HG03139 (cell line): ENCODE measurements around the gene EP400.
A peak's percentile ranks its signal among the peaks of the same experiment; 100 is the strongest.
"Not testable (repeated sequence)": the region's sequence is repeated elsewhere in the genome, so short reads cannot be mapped to it uniquely, and the experiment has no call there.

Experiments
- ATAC-seq: cut with Tn5 transposase; IDR thresholded peaks from one replicate; pipeline ENCODE4 v1.9.1; 2021; ENCODE audit not compliant: unreplicated experiment

Gene EP400

DNA sequence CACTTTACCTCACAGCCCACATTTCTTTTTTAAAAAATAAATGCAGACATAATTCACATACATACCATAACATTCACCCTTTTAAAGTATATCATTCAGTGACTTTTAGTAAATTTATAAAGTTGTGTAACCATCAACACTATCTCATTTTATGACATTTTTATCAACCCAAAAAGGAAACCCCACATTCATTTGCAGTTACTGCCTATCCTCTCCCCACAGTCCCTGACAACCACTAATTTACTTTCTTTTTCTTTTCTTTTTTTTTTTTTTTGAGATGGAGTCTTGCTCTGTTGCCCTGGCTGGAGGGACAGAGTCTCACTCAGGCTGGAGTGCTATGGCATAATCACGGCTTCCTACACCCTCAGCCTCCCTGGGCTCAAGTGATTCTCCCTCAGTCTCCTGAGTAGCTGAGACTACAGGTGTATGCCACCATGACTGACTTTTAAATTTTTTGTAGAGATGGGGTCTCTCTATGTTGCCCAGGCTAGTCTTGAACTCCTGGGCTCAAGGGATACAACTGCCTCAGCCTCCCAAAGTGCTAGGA, 1.5 kb upstream of the EP400 start:
- no peak for ATAC-seq

DNA sequence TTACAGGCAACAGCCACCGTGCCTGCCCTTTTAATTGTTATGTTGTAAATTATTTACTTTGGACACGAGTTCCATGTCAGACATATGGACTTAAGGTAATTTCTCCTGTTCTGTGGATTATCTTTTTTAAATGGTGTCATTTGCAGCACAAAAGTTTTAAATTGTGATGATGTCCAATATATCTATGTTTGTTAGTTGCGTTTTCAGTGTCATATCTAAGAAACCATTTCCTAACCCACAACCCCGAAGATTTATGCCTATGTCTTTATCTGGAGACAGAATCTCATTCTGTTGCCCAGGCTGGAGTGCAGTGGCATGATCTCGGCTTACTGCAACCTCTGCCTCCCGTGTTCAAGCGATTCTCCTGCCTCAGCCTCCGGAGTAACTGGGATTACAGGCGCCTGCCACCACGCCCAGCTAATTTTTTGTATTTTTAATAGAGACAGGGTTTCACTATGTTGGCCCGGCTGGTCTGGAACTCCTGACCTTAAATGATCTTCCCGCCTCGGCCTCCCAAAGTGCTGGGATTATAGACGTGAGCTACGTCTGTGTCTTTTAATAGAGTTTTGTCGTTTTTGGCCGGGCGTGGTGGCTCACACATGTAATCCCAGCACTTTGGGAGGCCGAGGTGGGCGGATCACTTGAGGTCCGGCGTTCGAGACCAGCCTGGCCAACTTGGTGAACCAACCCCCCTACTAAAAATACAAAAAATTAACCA, 870 bp upstream of the EP400 start:
- ATAC-seq: not testable (repeated sequence)

DNA sequence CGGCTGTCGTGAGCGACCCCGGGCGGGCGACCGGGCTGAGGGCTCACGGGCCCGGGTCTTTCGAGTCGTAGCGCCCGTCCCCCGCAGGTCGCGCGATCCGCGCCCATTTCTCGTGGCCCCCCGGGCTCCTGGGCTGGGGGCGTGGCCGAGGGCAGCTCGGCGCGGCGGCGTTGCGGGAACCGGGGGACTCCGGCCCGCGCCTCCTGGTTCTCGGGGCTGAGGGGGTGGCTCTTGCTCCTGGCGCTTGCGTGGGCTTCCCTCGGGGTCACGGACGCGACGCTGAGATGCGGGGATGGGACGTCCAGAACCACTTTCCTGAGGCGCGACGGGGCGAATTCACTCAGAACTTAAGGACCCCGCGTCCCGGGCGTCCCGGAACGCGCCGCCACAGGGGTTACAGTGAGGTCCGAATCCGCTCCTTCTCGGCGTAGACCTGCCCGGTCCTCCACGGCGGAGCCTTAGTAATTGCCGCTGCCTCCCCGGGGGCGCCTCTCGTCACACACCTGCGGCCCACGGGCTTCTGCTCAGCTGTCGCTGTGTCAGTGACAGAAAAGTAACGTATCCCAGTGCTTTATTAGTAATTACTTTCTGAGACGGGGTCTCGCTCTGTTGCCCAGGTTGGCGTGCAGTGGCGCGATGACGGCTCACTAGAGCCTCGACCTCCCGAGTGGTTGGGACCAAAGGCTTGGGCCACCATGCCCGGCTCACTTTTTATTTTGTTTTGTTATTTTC, 606 bp downstream of the EP400 start:
- ATAC-seq: peak; percentile 32

DNA sequence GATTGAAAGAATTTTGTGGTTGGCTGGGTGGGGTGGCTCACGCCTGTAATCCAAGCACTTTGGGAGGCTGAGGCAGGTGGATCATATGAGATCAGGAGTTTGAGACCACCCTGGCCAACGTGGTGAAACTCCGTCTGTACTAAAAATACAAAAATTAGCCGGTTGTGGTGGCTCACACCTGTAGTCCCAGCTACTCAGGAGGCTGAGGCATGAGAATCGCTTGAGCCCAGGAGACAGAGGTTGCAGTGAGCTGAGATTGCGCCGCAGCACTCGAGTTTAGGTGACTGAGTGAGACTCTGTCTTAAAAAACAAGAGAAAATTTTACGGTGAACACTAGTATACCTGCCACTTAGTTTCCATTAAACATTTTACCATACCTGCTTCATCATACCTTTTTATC, 4.1 kb downstream of the EP400 start:
- not testable (repeated sequence) for ATAC-seq

DNA sequence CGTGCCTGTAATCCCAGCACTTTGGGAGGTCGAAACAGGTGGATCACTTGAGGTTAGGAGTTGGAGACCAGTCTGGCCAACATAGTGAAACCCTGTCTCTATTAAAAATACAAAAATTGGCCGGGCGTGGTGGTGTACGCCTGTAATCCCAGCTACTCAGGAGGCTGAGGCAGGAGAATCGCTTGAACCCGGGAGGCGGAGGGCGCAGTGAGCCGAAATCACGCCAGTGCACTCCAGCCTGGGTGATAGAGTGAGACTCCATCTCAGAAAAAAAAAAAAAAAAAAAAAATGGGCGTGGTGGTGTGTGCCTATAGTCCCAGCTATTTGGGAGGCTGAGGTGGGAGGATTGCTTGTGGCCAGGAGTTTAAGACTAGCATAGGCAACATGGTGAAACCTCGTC, 4.7 kb downstream of the EP400 start:
- not testable (repeated sequence) for ATAC-seq

DNA sequence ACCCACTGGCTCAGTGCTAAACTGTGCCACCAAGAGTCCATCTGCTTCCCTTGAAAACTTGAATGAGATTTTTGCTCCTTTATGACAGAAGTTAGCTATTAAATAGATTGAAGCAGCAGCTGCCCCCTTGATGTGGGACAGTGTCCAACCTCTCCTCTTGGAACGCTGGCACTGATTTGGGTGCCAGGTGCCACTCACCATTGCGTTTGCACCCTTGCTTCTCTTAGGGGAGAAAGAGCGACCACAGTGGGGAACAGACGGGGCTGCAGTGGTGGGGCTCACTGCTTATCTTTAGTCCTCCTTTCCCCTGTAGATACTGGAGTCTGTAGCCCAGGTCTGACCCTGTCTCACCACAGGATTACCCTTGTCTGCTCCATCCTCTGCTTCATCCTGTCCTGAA, 9.4 kb downstream of the EP400 start:
- ATAC-seq: no peak

DNA sequence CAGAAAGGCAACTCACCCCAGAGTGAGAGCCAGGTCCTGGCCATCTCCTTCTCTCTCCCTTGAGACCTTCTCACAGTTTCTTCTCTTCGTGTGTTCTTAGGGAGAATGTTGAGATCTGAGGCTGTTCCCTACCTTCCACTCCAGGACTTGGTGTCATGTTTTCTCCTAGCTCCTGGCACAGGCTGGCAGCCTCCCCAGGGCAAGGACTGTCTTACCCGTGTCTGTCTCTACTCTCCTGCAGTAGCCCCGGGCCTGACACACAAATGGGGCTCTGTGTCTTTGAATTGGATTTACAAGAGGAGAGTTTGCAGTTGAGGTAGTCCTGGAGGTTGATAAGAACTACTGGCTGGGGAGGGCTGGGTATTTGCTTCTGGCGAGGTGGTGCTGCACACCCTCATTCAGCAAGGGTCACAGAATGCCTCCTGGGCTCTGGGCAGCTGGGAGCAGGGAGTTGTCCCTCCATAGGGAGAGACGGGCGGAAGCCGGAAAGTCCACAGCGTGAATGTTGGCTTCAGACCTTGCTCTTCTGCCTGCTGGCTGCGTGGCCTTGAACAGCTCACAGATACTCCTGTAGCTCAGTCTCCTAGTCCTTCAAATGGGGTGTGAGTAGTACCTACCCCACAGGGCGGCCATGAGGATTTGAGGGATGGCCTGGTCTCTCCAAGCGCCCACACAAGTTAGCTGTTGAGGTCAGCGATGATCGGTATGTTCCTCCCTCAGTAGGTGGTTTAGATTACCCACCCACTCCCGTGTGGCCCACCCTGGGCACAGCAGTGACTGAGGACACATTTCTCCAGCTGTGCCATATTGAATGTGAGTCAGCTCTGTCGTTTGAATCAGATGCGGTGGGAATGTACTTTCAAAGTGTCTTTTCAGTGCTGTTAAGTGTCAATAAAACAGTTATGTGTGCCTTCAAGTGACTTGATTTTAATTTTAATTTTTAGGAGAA, 10.2 kb downstream of the EP400 start:
- ATAC-seq: no peak

DNA sequence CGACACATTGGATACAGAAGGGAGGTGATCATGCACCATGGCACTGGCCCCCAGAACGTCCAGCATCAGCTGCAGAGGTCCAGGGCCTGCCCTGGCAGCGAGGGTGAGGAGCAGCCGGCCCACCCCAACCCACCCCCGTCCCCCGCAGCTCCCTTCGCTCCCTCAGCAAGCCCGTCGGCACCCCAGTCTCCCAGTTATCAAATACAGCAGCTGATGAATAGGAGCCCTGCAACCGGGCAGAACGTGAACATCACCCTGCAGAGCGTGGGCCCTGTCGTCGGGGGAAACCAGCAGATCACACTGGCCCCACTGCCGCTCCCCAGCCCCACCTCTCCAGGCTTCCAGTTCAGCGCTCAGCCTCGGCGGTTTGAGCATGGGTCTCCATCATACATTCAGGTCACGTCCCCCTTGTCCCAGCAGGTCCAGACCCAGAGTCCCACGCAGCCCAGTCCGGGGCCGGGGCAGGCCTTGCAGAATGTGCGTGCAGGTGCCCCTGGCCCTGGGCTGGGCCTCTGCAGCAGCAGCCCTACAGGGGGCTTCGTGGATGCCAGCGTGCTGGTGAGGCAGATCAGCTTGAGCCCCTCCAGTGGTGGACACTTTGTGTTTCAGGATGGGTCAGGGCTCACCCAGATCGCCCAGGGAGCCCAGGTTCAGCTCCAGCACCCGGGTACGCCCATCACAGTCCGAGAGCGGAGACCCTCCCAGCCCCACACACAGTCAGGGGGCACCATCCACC, 11.0 kb downstream of the EP400 start:
- not testable (repeated sequence) for ATAC-seq

DNA sequence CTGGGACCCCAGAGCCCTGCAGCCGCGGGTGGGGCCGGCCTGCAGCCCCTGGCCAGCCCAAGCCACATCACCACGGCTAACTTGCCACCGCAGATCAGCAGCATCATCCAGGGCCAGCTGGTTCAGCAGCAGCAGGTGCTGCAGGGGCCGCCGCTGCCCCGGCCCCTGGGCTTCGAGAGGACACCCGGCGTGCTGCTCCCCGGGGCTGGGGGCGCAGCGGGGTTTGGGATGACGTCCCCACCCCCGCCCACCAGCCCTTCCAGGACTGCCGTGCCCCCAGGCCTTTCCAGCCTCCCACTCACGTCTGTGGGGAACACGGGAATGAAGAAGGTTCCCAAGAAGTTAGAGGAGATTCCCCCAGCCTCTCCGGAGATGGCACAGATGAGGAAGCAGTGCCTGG, 11.6 kb downstream of the EP400 start:
- ATAC-seq: not testable (repeated sequence)

DNA sequence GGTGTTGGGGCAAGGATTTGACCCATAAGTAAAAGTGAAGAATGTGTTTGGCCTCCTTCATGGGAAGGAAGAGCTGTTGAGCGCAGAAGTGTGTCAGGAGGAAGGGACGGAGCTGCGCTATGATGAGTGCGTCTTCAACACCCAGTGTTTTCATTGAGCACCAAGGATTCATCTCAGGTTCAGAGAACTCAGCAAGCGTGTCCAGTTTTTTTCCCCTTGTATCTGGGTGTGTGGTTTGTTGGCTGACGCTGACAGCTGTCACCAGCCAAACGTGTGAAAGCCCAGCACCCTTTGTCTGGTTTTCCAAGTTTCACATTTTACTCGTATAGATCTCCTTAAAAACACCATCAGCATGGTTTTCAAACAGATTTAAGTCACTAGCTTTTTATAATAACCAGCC, 12.3 kb downstream of the EP400 start:
- no peak for ATAC-seq

DNA sequence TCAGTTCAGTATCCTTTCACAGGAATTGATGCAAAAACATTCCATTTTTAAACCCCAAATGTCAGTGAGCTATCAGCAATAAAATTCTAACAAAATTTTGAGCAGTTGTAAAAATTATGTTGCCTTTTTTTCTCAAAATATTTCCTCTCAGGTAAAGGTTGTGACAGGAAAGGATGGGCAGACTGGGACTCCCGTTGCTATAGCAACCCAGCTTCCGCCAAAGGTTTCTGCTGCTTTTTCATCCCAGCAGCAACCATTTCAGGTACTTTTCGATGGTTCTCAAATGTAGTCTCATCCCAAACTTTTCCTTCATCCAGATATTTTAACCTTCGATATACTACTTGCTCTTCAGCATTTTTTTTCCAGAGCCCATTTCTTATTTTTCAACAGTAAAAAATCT, 13.6 kb downstream of the EP400 start:
- no peak for ATAC-seq

DNA sequence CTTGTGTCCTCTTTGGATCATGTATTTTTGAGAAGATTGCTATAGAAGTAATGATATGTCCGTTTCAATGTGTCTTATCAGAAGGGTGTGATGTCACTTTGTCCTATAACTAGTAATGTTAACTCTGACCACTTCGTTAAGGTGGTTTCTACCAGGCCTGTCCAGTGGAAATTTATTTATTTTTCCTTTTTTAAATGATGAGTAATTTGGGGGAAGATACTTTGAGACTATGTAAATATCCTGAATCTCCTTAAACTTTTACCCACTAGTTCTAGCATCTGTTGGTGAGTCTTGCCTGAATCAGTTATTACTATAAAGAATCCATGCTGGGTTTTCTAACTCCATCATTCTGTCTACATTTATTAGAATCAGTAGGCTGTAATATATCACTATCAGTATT, 15.3 kb downstream of the EP400 start:
- no peak for ATAC-seq

DNA sequence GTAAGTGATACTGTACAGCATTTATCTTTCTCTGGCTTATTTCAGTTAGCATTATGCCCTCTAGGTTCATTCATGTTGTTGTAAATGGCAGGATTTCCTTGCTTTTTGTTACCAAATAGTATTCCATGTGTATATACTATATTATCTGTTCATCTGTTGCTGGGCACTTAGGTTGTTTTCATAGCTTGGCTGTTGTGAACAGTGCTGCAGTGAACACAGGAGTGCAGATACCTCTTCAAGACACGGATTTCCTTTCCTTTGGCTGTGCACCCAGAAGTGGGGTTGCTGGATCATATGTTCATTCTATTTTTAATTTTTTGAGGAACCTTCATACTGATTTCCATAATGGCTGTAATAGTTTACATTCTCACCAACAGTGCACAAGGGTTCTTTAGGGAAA, 21.5 kb downstream of the EP400 start:
- no peak for ATAC-seq

DNA sequence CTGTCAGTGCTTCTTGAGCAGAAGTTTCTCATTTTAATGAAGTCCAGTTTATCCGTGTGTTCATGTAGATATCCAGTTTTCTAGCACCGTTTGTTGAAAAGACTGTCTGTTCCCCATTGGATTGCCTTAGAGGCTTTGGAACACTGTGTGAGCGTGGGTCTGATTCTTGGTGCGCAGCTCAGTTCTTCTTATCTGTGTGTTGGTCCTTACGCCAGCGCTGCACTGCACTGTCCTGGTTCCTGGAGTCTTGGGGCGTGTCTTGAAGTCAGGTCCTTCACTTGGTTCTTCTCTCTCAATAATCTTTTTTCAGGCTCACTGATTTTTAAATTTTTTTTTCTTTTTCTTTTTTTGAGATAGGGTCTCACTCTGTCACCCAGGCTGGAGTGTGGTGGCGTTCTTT, 25.5 kb downstream of the EP400 start:
- ATAC-seq: no peak

DNA sequence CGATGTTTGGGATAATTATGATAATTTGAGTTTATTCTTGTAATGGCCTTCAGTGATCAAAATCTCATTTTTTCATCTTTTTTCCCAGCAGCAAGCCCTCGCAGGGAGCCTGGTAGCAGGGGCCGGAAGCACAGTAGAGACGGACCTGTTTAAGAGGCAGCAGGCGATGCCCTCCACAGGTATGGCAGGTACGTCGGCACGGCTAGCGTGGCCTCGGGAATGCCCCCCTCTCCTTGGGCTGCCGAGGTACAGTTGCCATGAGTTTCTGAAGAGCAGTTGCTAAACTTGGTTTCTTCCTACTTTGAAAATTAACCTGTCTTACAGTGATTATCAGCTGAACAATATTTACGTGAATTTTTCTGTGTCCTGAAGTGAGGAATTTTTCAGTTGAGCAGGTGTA, 29.9 kb downstream of the EP400 start:
- ATAC-seq: no peak

DNA sequence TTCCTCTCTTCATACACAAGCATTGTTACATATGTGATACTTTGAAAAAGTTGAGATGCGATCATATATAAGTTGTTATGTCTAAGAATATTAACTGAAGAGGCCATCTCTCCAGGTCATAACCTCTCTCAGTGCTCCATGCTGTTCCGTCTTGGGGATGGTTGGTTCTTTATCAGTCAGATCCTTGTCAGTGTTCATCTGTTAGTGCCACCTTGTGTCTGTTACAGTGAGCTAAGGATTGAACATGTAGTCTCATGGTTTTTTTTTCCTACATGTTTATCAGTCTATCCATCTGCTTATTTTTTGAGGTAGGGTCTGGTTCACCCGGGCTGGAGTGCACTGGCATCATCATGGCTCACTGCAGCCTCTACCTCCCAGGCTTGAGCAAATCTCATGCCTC, 30.5 kb downstream of the EP400 start:
- no peak for ATAC-seq

DNA sequence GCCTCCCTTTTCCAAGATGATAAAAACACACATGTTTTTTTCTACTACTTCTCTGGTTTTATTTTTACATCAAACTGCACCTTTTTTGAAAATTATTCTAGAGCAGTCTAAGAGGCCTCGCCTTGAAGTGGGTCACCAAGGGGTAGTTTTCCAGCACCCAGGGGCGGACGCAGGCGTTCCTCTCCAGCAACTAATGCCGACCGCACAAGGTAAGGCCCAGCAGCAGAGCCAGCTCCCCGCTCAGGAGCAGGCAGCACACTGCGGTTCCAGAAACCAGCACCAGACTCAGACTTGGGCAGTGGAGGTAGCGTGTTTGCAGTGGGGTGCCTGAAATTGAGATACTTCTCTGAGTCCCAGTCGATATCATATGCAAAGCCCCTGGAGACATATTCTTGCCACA, 31.6 kb downstream of the EP400 start:
- no peak for ATAC-seq

DNA sequence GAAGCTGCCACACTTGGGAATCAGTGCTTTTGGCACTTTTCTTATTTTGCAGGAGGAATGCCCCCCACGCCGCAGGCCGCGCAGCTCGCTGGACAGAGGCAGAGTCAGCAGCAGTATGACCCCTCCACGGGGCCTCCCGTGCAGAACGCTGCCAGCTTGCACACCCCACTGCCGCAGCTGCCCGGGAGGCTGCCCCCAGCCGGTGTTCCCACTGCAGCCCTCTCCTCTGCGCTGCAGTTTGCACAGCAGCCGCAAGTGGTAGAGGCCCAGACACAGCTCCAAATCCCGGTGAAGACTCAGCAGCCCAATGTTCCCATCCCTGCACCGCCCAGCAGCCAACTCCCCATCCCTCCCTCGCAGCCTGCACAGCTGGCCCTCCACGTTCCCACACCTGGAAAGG, 32.3 kb downstream of the EP400 start:
- no peak for ATAC-seq

DNA sequence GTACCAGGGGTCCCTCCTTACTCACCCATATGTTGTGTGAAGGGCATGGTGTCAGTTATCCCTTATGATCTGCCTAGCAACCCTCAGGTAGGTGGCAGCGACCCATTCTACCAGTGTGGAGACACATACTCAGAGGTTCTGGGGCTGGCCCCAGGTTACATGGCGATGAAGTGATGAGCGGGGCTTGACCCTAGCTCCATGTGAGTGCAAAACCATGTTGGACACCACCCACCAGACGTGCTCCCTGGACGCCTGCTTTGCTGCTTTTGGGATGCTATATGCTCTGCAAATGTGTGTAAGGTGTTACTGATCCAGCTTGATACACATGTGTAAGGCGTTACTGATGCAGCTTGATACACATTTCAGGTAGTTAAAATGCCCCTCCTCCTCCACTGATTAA, 33.3 kb downstream of the EP400 start:
- no peak for ATAC-seq

DNA sequence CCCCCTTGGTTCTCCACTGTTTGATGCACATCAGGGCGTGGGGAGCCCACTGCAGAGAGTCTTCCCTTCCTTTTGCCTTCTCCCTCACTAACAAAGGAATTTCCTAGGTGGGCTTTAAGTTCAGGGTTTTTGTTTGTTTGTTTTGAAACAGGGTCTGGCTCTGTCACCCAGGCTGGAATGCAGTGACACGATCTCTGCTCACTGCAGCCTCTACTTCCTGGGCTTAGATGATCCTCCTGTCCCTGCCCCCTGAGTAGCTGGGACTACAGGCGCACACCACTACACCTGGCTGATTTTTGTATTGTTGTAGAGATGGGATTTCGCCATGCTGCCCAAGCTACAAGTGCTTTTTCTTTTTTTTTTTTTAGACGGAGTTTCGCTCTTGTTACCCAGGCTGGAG, 33.8 kb downstream of the EP400 start:
- no peak for ATAC-seq

DNA sequence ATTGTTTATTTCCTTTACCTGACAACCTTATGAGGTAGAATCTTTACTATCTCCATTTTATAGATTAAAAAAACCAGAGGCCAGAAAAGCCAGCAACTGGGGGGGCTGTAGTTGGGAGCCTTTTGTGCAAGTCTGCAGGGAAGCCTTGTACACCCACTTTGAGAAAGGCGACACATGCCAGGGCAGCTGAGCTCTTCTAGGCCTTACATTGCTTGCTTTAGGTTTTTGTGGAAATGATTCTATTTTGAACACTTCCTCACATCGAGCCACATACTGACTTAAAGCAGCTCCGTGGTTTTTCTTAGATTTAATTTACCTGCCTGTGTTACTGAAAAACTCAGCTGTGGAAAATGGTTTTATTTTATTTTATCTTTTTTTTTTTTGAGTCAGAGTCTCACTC, 34.6 kb downstream of the EP400 start:
- ATAC-seq: no peak
